Retina (tissue), 1 donor: Measurements from ENCODE around the gene SNX8.

Experiments used
- DNase-seq: peaks from one replicate; pipeline ENCODE4 v3.0.0-alpha.2; 2016

Gene SNX8

GRCh38 chr7:2258661-2259365 is 55.4 kb downstream of the SNX8 start:
- no peak for DNase-seq

- no peak for DNase-seq
Observed at GRCh38 chr7:2257651-2258050, 56.6 kb downstream of the SNX8 start.

DNA sequence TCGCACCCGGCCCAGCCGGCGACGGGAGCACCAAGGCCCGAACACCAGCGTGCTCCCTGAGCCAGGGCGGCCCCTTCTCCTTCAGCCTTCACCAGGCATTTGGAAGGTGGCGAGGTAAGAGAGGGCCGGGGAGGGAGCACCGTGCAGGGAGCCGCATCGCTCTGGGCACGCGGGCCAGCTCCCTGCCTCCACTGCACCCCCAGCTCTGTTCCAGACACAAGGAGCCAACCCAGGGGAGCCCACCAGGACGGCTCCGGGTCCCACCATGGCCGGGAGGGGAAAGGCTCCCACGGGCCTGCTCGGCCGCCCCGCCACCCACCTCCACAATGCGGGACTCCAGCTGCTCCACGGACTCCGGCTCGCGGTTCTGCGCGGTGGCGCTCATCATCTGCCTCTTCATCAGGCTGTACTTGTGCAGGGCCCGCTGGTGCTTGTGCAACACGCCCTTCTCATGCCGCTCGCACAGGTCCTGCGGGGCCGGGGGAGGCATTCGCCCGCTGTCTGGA is 57.1 kb downstream of the SNX8 start:
- no peak for DNase-seq

DNA sequence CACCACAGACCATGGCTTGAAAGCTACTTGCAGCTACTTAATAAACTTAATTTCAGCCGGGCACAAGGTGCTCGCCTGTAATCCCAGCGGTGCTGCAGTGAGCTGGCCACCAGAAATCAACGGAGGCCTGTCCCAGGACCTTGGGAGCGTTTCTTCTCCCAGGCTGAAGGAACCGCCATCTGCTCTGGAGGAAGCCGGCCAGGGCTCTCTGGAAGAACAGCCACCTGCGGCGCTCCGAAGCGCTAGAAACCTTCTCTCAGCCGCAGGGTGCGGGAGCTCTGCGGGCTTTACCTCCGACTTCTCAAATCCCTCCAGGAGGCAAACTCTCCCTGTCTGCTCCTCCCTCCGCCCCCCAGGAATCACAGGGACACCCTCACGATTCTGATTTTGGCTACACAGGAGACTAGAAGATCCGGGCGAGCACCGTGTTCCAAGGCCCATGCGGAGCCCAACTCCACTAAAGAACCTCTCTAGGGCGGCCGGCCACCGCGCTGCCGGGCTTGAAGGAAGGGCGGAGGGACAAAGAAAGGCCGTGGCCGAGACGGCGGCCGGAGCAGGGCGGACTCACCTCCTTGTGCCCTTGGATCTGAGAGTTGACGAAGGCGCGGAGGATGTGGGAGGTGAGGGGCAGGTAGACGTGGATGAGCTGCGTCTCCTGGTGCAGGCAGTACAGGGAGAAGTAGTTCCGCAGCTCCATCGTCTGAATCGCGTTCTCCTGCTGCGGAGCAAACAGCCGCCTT is 57.8 kb downstream of the SNX8 start:
- DNase-seq, result no peak

DNA sequence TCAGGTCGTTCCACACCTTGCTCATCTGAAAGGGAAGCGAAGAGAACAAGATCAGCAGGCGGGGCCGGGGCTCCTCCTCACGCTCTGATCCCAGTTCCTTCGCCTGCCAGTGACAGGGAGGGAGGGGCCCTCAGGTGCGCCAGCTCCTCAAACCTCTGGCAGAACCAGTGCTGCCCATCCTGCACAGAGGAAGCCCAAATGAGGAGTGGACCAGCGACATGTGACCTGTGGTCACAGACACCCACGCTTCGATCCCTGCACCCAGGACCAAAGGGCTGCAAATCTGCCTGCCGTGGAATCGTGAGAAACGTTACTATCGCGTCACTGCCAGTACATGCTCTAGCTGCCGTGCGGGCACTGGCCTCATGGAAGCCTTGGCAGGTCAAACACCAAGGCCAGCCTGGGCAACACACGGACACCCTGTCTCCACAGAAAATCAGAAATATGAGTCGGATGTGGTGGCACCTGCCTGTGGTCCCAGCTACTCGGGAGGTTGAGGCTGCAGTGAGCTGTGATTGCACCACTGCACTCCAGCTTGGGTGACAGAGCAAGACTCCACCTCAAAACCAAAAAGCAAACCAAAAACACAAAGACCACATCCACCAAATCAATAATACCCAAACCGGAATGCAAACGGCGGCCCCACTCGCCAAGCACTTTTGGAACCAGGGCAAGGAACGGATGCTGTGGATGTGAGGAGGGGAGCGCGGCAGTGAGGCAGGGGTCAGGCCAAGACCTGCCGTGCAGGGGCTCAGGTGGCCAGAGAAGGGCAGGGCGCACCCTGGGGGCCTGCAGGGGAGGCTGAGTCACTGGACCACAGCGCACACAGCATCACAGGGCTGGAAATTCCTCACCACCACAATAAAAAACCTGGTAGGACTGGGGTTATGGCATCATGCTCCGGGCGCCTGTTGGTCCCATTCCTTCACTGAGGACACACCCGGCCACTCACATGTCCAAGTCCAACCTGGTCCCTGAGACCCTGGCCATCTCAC is 58.8 kb downstream of the SNX8 start:
- no peak for DNase-seq

- no peak for DNase-seq
Observed at GRCh38 chr7:2254429-2255144, 59.7 kb downstream of the SNX8 start.

DNA sequence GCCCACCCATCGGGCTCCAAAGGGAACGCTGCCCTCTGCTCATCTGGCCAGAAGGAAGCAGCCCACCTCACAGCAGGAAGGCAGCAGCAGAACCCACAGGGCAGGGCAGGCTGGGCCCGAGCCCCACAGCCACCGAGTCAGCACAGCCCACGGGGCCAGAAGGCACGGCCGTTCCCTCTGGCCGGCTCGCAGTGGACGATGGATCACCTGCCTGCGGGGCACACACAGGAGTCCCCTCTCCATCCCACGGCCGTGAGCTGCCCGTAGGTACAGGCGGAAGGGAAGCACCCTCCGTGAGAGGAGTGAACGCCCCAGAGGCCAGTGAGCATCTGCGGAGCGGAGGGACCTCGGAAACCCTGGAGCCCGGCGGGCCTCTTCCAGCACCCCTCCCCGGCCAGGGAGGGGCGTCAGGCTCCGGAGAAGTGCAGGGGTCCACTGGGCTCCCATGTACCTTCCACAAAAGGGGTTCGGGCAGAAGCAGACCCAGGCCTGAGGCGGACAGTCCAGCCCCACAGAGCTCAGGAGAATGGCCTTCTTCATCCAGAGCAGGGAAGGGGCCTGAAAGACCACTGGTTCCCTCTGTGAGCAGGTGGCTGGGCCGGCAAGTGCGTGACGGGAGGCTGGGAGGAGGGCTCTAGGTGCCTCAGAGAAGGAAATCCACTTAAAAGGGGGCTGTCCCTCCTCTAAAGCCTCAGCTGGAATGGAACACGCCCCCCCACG is 60.6 kb downstream of the SNX8 start:
- DNase-seq, result no peak

DNA sequence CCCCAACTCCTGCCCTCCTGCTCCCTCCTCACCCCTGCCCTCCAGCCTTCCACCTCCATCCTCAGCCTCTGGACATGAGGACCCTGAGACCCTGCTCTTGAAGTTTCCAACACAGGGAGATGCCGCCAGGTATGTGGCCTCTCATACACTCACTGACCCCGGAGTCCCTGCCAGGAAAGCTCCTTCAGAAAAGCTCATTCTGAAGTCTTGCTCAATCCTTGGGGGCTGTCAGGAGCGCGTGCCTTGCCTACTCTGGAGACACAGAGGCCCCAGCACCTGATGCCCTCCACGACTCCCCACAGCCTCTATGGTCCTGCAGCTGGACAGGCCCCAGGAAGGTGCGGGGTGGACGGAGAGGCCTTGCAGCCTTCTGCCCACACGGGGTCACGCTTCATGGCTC is 61.2 kb downstream of the SNX8 start:
- DNase-seq, result no peak

DNA sequence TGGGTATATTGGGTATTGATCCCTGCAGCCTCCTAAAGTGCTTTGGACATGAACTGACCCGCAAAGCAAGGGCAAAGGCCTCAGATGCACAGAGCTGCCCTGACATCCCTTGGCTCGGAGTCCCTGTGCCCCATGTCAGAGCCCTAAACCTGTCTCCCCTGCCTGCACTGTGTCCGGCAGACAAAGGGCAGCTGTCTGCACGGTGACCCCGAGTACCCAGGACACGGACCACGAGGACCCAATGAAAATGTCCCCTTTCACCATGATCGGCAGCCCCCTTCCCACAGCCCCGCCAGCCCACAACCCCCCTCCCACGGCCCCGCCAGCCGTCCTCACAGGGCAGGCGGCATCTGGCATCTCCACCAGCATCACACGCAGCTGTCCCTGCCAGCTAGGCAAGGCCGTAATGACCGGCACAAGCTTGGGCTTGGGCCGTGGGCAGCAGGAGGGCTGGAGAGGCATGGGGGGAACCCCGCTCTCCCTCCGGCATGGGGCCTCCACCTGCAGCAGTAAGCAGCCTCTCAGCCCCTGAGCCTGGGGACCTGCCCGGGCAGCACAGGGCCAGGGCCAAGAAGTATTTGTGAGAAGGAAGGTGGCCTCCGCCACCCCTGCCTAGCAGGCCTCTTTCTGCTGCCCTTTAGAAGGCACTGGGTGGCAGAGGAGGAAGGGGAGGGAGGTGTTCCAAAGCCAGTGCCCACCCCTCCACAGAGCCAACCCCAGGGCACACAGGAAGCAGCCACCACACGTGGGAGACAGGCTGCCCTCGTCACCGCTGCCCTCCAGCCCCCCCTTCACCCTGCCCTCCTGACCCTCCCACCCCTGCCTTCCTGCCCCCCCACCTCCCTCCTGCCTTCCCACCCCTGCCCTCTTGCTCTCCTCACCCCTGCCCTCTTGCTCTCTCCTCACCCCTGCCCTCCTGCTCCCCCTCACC is 62.1 kb downstream of the SNX8 start:
- DNase-seq, result no peak

DNA sequence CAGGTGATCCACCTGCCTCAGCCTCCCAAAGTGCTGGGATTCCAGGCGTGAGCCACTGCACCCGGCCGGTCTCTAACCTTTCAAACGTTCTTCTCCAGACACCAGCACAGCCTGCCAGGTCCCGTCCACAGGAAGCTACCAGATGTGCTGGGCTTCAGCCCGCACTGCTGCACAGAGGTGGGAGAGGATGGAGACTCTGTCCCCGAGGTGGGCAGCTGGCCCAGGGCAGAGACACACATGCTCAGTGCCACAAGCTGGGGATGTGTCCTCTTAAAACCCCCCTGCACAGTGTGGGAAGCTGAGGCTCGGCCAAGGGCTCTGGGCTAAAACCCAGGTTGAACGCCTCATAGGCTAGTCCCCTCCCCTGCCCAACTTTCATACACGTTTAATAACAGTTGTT is 62.9 kb downstream of the SNX8 start:
- DNase-seq, result no peak

- DNase-seq, result no peak
Observed at GRCh38 chr7:2249744-2250323, 64.4 kb downstream of the SNX8 start.

DNA sequence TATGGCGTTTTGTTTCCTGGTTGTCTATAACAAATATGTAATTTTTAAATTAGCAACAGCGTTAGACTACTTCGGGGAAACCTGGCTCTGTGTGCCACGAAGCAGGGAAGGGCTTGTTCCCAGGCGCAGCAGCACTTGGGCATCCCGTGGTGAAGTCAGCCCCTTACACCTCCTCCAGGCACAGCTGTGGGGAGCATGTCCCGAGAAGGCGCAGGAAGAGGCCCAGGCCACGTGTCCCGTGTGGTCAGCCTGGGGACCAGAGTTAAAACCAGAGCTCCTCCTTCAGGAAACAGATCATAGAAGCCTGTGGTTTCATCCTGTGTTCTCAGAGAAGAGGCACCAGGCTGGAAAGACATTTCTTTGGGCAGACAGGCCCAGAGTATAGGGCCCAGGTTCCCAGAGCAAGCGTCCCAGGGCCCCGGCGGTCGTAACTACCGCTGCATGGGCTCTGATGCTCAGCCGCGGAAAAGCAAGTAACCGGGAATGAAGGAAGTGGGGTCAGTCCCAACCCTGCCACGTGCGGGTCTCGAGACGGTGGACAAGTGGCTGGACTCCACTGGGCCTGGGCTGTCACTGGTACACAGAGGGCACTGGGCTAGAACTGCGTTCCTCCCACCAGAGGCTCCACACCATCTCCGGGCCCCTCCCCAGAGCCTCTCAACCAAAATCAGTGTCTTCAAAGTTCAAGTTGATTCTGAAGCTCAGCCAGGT is 65.1 kb downstream of the SNX8 start:
- DNase-seq, result no peak

DNA sequence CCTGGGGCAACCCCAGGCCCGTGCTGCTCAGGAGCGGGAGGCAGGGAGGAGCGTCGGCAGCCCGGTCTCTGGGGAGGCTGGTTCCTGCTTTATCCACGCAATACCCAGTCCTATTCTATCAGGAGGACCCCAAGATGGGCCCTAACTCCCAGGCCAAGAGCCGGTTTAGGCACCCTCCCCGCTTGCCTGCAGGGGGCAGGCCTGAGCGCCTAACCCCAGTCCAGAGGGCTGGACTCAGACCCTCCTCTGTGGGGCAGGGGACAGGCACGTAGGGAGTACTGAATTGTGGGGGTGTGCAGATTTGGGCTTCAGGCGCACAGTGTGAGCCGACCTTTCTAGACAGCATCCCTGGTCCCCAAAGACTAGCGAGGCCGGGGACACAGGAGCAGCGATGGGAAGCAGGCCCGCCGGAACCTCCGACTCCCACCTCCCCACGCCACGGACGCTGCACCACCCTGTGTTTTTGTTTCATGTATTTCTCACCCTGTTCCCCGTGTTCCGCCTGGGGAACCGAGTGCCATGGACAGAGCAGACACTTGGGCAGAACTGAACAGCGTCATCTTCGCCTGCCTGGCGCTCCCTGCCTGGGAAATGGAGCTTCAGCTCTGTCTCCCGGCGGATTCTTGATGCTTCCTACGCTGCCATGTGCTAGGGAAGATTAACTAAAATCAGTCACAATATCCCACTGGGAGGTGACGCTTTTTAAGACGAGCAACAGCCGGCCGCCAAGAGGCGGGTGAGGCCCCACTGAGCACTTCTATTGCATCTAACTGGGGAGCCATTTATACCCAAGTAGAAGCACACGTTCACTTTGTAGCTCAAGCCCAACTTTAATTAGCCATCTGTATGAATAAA is 66.9 kb downstream of the SNX8 start:
- peak; percentile 61 for DNase-seq

GRCh38 chr7:2245883-2246675 is 68.2 kb downstream of the SNX8 start:
- no peak for DNase-seq

DNA sequence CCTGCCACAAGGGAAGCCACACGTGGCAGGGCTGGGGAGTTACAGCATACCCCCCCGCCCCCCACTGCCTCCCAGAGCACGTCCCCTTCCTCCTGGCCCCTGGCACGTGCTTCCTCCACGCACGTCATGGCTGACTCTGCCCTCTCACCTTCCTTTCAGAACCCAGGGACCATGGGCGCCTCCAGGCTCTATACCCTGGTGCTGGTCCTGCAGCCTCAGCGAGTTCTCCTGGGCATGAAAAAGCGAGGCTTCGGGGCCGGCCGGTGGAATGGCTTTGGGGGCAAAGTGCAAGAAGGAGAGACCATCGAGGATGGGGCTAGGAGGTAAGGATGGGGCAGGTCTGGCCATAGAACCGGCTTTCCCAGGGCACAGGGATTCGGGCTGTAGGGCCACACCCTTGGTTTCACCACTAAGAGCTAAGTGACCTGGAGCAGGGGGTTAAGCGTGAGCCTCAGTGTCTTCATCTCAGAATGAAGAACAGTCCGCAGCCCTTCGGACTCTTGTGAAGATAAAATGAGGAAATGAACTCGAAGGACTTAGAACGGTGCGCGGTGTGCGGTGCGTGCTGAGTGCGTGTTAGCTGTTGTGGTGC is 69.7 kb downstream of the SNX8 start:
- DNase-seq, result no peak

- no peak for DNase-seq
Observed at GRCh38 chr7:2243458-2243857, 70.8 kb downstream of the SNX8 start.
